H1 (cell line): ENCODE measurements around the gene TFAP2C. TPM values are rescaled to one million over a fixed set of nuclear protein-coding genes. Genes with fewer than 3 reads are reported as not detected.

Experiments
- CTCF ChIA-PET: fragments of 300-600 bp; sonication (Branson Sonifier 250); formaldehyde crosslinking; loops from one replicate; lab custom pipeline; 2021; ENCODE audit not compliant: partially characterized antibody; lab: Charles Lee
- POLR2A ChIA-PET: fragments of 300-600 bp; sonication (Branson Sonifier 250); formaldehyde crosslinking; loops from one replicate; lab custom pipeline; 2021; ENCODE audit warnings: inconsistent platforms; ENCODE audit not compliant: partially characterized antibody; lab: Charles Lee
- DNase-seq, 2 experiments: peaks; one replicate each; pipeline versions ENCODE4 v3.0.0 to v3.0.0-alpha.2; 2010 to 2022; ENCODE audit warnings: low spot score in 2 of 2, low read depth in 1 of 2, mixed read lengths in 1 of 2
- FAIRE-seq: peaks from 2 replicates; lab custom pipeline; 2011; peaks lifted over from hg19 to GRCh38; lab: Jason Lieb, UNC
- H2AFZ ChIP-seq: 2 replicates; pipeline ENCODE4 v1.8.1; 2012; ENCODE audit warnings: low read length, inconsistent platforms
- H2AK5ac ChIP-seq: 2 replicates; pipeline ENCODE4 v1.6.1; 2013; ENCODE audit warnings: low read depth, low read length
- H2BK120ac ChIP-seq: replicated peaks from 2 replicates; pipeline ENCODE3; 2013; ENCODE audit warnings: low read depth, low read length, inconsistent platforms
- H2BK12ac ChIP-seq: 2 replicates; pipeline ENCODE4 v1.6.1; 2013; ENCODE audit warnings: low read depth, low read length
- H2BK15ac ChIP-seq: 2 replicates; pipeline ENCODE4 v1.6.1; 2013; ENCODE audit warnings: low read length
- H2BK20ac ChIP-seq: 2 replicates; pipeline ENCODE4 v1.6.1; 2013; ENCODE audit warnings: low read length
- H2BK5ac ChIP-seq: 2 replicates; pipeline ENCODE4 v1.6.1; 2013; ENCODE audit warnings: low read depth, low read length
- H3K14ac ChIP-seq: 2 replicates; pipeline ENCODE4 v1.6.1; 2013; ENCODE audit warnings: inconsistent platforms; ENCODE audit not compliant: insufficient read length
- H3K18ac ChIP-seq: 2 replicates; pipeline ENCODE4 v1.6.1; 2013; ENCODE audit warnings: low read length; ENCODE audit errors: extremely low read depth
- H3K23ac ChIP-seq: 2 replicates; pipeline ENCODE4 v1.6.1; 2013; ENCODE audit warnings: inconsistent platforms; ENCODE audit not compliant: insufficient read length
- H3K23me2 ChIP-seq: 2 replicates; pipeline ENCODE4 v1.6.1; 2013; ENCODE audit warnings: low read depth, low read length
- H3K27ac ChIP-seq: 2 replicates; pipeline ENCODE4 v1.6.1; 2011; ENCODE audit warnings: low read depth, low read length, inconsistent platforms
- H3K27me3 ChIP-seq, 4 experiments: replicated peaks in 1 of 4; 1 replicate in 1 of 4; 2 replicates in 3 of 4; pipeline versions ENCODE4 v1.6.1 to v1.8.1; 2011 to 2013; ENCODE audit warnings: low read length in 3 of 4, mild to moderate bottlenecking in 3 of 4, inconsistent platforms in 2 of 4, mixed read lengths in 2 of 4, moderate library complexity in 1 of 4; ENCODE audit not compliant: control insufficient read depth in 3 of 4, insufficient read depth in 3 of 4; ENCODE audit errors: extremely low read depth in 1 of 4
- H3K36me3 ChIP-seq, 4 experiments: 2 replicates each; pipeline versions ENCODE4 v1.6.1 to v1.8.1; 2011 to 2013; ENCODE audit warnings: mild to moderate bottlenecking in 4 of 4, low read length in 3 of 4, moderate library complexity in 2 of 4, control low read depth in 1 of 4, inconsistent platforms in 1 of 4; ENCODE audit not compliant: insufficient read depth in 4 of 4, control insufficient read depth in 2 of 4
- H3K4ac ChIP-seq: replicated peaks from 2 replicates; pipeline ENCODE3; 2013; ENCODE audit warnings: low read length, low read depth, mixed read lengths, inconsistent platforms; ENCODE audit not compliant: insufficient read length
- H3K4me1 ChIP-seq, 4 experiments: replicated peaks in 1 of 4; 1 replicate in 1 of 4; 2 replicates in 3 of 4; pipeline versions ENCODE4 v1.6.1 to v1.8.1; 2011 to 2013; ENCODE audit warnings: low read length in 3 of 4, inconsistent platforms in 2 of 4, mixed read lengths in 1 of 4; ENCODE audit not compliant: insufficient read depth in 4 of 4, control insufficient read depth in 3 of 4
- H3K4me2 ChIP-seq, 2 experiments: 2 replicates each; pipeline versions ENCODE4 v1.6.1 to v1.8.1; 2011 to 2013; ENCODE audit warnings: low read depth in 2 of 2, low read length in 2 of 2, control low read depth in 1 of 2, inconsistent platforms in 1 of 2, mild to moderate bottlenecking in 1 of 2; ENCODE audit not compliant: insufficient read depth in 1 of 2
- H3K4me3 ChIP-seq, 4 experiments: fragments of 200-600, 300-600 bp in 1 of 4; sonication (generic), shearing (Covaris generic), sonication (Bioruptor Twin) in 1 of 4; 2 replicates each; pipeline versions ENCODE4 v1.5.1 to v1.8.1; 2011 to 2016; ENCODE audit warnings: low read length in 4 of 4, low read depth in 3 of 4, control low read depth in 2 of 4, inconsistent platforms in 2 of 4, mild to moderate bottlenecking in 2 of 4, mixed read lengths in 1 of 4, moderate library complexity in 1 of 4; ENCODE audit not compliant: insufficient read depth in 2 of 4; ENCODE audit errors: extremely low read depth in 1 of 4
- H3K56ac ChIP-seq: replicated peaks from 2 replicates; pipeline ENCODE3; 2013; ENCODE audit warnings: low read depth, mild to moderate bottlenecking, mixed read lengths, low read length, inconsistent platforms; ENCODE audit not compliant: insufficient read length
- H3K79me1 ChIP-seq: 2 replicates; pipeline ENCODE4 v1.6.1; 2013; ENCODE audit warnings: low read depth, low read length, control low read depth
- H3K79me2 ChIP-seq, 2 experiments: 2 replicates each; pipeline versions ENCODE4 v1.6.1 to v1.8.1; 2012 to 2013; ENCODE audit warnings: low read length in 2 of 2, mild to moderate bottlenecking in 2 of 2, inconsistent platforms in 1 of 2; ENCODE audit not compliant: insufficient read depth in 2 of 2, control insufficient read depth in 1 of 2
- H3K9ac ChIP-seq, 4 experiments: replicated peaks in 1 of 4; 1 replicate in 1 of 4; 2 replicates in 3 of 4; pipeline versions ENCODE4 v1.6.1 to v1.8.1; 2011 to 2013; ENCODE audit warnings: low read depth in 3 of 4, low read length in 3 of 4, control low read depth in 2 of 4, mild to moderate bottlenecking in 2 of 4, moderate library complexity in 2 of 4, inconsistent platforms in 1 of 4; ENCODE audit errors: extremely low read depth in 1 of 4
- H3K9me3 ChIP-seq, 2 experiments: 2 replicates each; pipeline versions ENCODE4 v1.6.1 to v1.8.1; 2012 to 2013; ENCODE audit warnings: mild to moderate bottlenecking in 2 of 2, moderate library complexity in 2 of 2, control low read depth in 1 of 2, inconsistent platforms in 1 of 2, low read depth in 1 of 2, low read length in 1 of 2, mixed read lengths in 1 of 2; ENCODE audit not compliant: insufficient read depth in 2 of 2
- H4K20me1 ChIP-seq, 2 experiments: replicated peaks in 1 of 2; 2 replicates each; pipeline versions ENCODE3 to v1.8.1; 2011 to 2013; ENCODE audit warnings: inconsistent platforms in 2 of 2, low read length in 2 of 2, mild to moderate bottlenecking in 1 of 2; ENCODE audit not compliant: insufficient read depth in 2 of 2, control insufficient read depth in 1 of 2
- H4K5ac ChIP-seq: 2 replicates; pipeline ENCODE4 v1.6.1; 2013; ENCODE audit warnings: low read length, low read depth, mixed read lengths, inconsistent platforms; ENCODE audit not compliant: insufficient read length
- H4K8ac ChIP-seq: 2 replicates; pipeline ENCODE4 v1.8.0; 2013; ENCODE audit warnings: mild to moderate bottlenecking, moderate library complexity, low read length, inconsistent platforms; ENCODE audit not compliant: insufficient read depth; ENCODE audit errors: extremely low read depth
- H4K91ac ChIP-seq: replicated peaks from 2 replicates; pipeline ENCODE3; 2013; ENCODE audit warnings: low read length, mixed read lengths, inconsistent platforms; ENCODE audit not compliant: insufficient read length
- BACH1 ChIP-seq: IDR thresholded peaks from 2 replicates; pipeline ENCODE4 v1.6.1; 2012; ENCODE audit warnings: low read length, improper control_type of control experiment
- JUND ChIP-seq: IDR thresholded peaks from 2 replicates; pipeline ENCODE4 v1.6.1; 2011; ENCODE audit warnings: mild to moderate bottlenecking, improper control_type of control experiment, low read length
- KDM5A ChIP-seq: fragments of 200-600 bp; IDR thresholded peaks from 2 replicates; pipeline ENCODE4 v1.7.1; 2012; ENCODE audit warnings: mild to moderate bottlenecking, low read length, inconsistent platforms, mixed read lengths
- POLR2A ChIP-seq, 2 experiments: IDR thresholded peaks; 1 replicate in 1 of 2; 2 replicates in 1 of 2; pipeline ENCODE4 v1.6.1; 2011; ENCODE audit warnings: low read depth in 2 of 2, low read length in 2 of 2, mild to moderate bottlenecking in 2 of 2; ENCODE audit errors: control extremely low read depth in 1 of 2
- RAD21 ChIP-seq, 2 experiments: IDR thresholded peaks in 1 of 2; conservative IDR thresholded peaks in 1 of 2; 2 replicates each; pipeline ENCODE4 v1.6.1; 2011; ENCODE audit warnings: low read depth in 2 of 2, low read length in 2 of 2, improper control_type of control experiment in 1 of 2, inconsistent platforms in 1 of 2, mild to moderate bottlenecking in 1 of 2, moderate library complexity in 1 of 2
- RBBP5 ChIP-seq: IDR thresholded peaks from 2 replicates; pipeline ENCODE4 v1.7.1; 2012; ENCODE audit warnings: low read depth, mild to moderate bottlenecking, inconsistent platforms, low read length, moderate library complexity, borderline replicate concordance
- SP2 ChIP-seq: IDR thresholded peaks from 2 replicates; pipeline ENCODE4 v1.6.1; 2012; ENCODE audit warnings: mild to moderate bottlenecking, low read length, inconsistent platforms
- WGBS, 2 experiments: shearing (Covaris generic) in 1 of 2; methylation state at CpG; one replicate each; pipeline versions ENCODE4 v1.1.6 to v1.1.7; 2013 to 2015; ENCODE audit warnings: low lambda C conversion rate in 2 of 2, mixed read lengths in 2 of 2, inconsistent platforms in 1 of 2, low coverage in 1 of 2, missing lambda C conversion rate in 1 of 2; ENCODE audit not compliant: insufficient replicate concordance in 2 of 2, insufficient coverage in 1 of 2, insufficient read length in 1 of 2; ENCODE audit errors: extremely low coverage in 1 of 2, missing lambda C conversion rate in 1 of 2; 5-methylcytosine and 5-hydroxymethylcytosine counted together
- polyA plus RNA-seq, 7 experiments: library from polyadenylated mRNA; depleted of rRNA in 3 of 7; stranded (reverse) in 5 of 7; unstranded in 2 of 7; fragments of >200 nt in 5 of 7; fragments of 200-250 nt in 2 of 7; gene quantifications; 1 replicate in 5 of 7; 2 replicates in 1 of 7; 4 replicates in 1 of 7; pipeline versions ENCODE4 v1.2.1 to v1.2.3, GENCODE V29; 2011 to 2013; ENCODE audit warnings: missing spikeins in 2 of 7, mixed read lengths in 2 of 7
- total RNA-seq: library from RNA; stranded (reverse); fragmentation: NEBNext Ultra II Directional; extraction: Animal tissue kit (Norgen Biotek cat#: 25700); gene quantifications from 2 replicates; pipeline ENCODE4 v1.2.1, GENCODE V29; 2021

TFAP2C gene
- total and polyA plus RNA-seq, 2 of the 8 experiments (the other 6 are each of a cell fraction or from before 2014, with no cell fraction given), result 1.7 to 5.8 TPM

- H3K27ac ChIP-seq, result no peak overlapping the region
- H2BK12ac ChIP-seq, result no peak overlapping the region; the same call in 1 of the 2 replicates
- no peak overlapping the region for H2AFZ ChIP-seq
- no peak overlapping the region for H3K4me2 ChIP-seq
- no peak overlapping the region for H2BK5ac ChIP-seq
- H3K23ac ChIP-seq, result no peak overlapping the region
- H2AK5ac ChIP-seq, result no peak overlapping the region
- H2BK20ac ChIP-seq, result no peak overlapping the region
- no peak overlapping the region for H3K14ac ChIP-seq
- no peak overlapping the region for H4K91ac ChIP-seq
- FAIRE-seq (no peak), DNase-seq (no peak)
- no peaks in the 10 kb centered on the region for H3K36me3 ChIP-seq
- H3K56ac ChIP-seq, result no peak overlapping the region
- H4K20me1 ChIP-seq, result peaks cover 0 to 3% of the 10 kb centered on the region in 2 experiments
- no peaks in the 10 kb centered on the region for H3K79me2 ChIP-seq
- no peaks in the 10 kb centered on the region for H3K79me1 ChIP-seq
- no peak overlapping the region for H2BK15ac ChIP-seq
- H3K18ac ChIP-seq, result no peak overlapping the region
- peaks cover 18% of the 10 kb centered on the region; the same call in 1 of the 2 replicates for H3K23me2 ChIP-seq
- no peak overlapping the region for H3K4me3 ChIP-seq
- peaks cover 18 to 19% (median 19%) of the 10 kb centered on the region in 4 experiments; a peak in 6 of 7 replicates for H3K27me3 ChIP-seq
- 92% methylated on average over 2 of the region's 2 CpGs; no CpG with 5 or more reads in 1 of the 2 experiments for WGBS, 2 experiments
- peaks cover 0 to 10% (median 8%) of the 10 kb centered on the region in 4 experiments; a peak in 6 of 7 replicates for H3K4me1 ChIP-seq
- H4K5ac ChIP-seq, result no peak overlapping the region
- no peak overlapping the region for H2BK120ac ChIP-seq
- TF ChIP-seq RAD21 (IDR thresholded peaks at IDR 0.05 in 1 of 2, conservative IDR thresholded peaks at IDR 0.05 in 1 of 2; ENCODE audit: low read depth in 2 of 2, low read length in 2 of 2) (no peak), RBBP5 (no peak), SP2 (no peak), POLR2A (IDR thresholded peaks at IDR 0.05; ENCODE audit: control extremely low read depth in 1 of 2, low read depth in 2 of 2, low read length in 2 of 2) (no peak), JUND (no peak), BACH1 (no peak), KDM5A (no peak)
- H3K9me3 ChIP-seq, result no peaks in the 10 kb centered on the region
- no peak overlapping the region for H3K4ac ChIP-seq
- no peak overlapping the region for H3K9ac ChIP-seq
- ChIA-PET CTCF (interaction anchor here (0.5 to 1.3 kb wide), 3 partner anchors 12 to 1371 kb away, joined by 3 to 4 read pairs (median 3); no protein-coding TSS in a partner anchor), POLR2A (no interaction called here)
- H4K8ac ChIP-seq, result no peak overlapping the region
Observed at GRCh38 chr20:56621730-56622129, 7.4 kb upstream of the TFAP2C start.
